Endothelial cell of umbilical vein (primary cell): ENCODE data around the gene PRPF19.

Source experiments
- GATA2 ChIP-seq: IDR thresholded peaks from 2 replicates; pipeline ENCODE4 v1.7.0; 2011; ENCODE audit warnings: low read depth, mild to moderate bottlenecking, moderate library complexity, mixed read lengths, low read length; ENCODE audit not compliant: insufficient read length, insufficient read depth
- JUN ChIP-seq: IDR thresholded peaks from 2 replicates; pipeline ENCODE4 v1.6.1; 2011; ENCODE audit warnings: borderline replicate concordance, low read depth; ENCODE audit not compliant: insufficient read length, insufficient read depth
- MYC ChIP-seq: IDR thresholded peaks from one replicate; pipeline ENCODE4 v1.6.1; 2011; ENCODE audit warnings: mild to moderate bottlenecking, low read depth, low read length
- POLR2A ChIP-seq: IDR thresholded peaks from 2 replicates; pipeline ENCODE4 v1.6.1; 2012; ENCODE audit warnings: low read depth, mild to moderate bottlenecking, control low read depth, low read length
- POLR2AphosphoS5 ChIP-seq: IDR thresholded peaks from 2 replicates; pipeline ENCODE4 v1.6.1; 2012; ENCODE audit warnings: low read depth, mild to moderate bottlenecking, control low read depth, low read length, moderate library complexity; ENCODE audit not compliant: insufficient read depth
- TF ChIP-seq, protein P1 (sequence below), 2 donors: IDR thresholded peaks; 1 replicate in 1 of 2; 2 replicates in 1 of 2; pipeline ENCODE4 v1.5.1; 2011; ENCODE audit warnings: low read length in 2 of 2, mild to moderate bottlenecking in 2 of 2, moderate library complexity in 2 of 2, control low read depth in 1 of 2, inconsistent platforms in 1 of 2, low read depth in 1 of 2; ENCODE audit not compliant: insufficient read depth in 1 of 2; ENCODE audit errors: extremely low read depth in 1 of 2

DNA sequence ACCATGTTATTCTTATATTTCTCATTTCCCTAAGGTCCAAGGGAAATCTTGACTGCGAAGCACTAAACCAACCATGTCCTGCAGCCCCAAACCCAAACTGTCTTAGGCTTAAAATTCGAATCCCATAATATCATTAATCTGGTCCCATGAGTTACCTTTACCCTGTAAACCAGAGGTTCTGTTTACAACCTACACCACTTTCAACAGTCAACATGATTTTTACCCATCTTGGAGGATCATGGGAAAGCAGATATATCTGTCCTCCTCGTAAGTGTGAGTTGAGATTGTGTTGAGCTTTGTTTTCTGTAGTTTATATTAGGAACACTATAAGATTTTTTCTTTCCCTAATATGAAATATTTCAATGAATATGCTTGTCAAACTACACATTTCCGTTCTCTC is 6.4 kb downstream of the PRPF19 start:
- no peak for TF ChIP-seq POLR2AphosphoS5
- TF ChIP-seq JUN = no peak
- TF ChIP-seq, protein P1, sequence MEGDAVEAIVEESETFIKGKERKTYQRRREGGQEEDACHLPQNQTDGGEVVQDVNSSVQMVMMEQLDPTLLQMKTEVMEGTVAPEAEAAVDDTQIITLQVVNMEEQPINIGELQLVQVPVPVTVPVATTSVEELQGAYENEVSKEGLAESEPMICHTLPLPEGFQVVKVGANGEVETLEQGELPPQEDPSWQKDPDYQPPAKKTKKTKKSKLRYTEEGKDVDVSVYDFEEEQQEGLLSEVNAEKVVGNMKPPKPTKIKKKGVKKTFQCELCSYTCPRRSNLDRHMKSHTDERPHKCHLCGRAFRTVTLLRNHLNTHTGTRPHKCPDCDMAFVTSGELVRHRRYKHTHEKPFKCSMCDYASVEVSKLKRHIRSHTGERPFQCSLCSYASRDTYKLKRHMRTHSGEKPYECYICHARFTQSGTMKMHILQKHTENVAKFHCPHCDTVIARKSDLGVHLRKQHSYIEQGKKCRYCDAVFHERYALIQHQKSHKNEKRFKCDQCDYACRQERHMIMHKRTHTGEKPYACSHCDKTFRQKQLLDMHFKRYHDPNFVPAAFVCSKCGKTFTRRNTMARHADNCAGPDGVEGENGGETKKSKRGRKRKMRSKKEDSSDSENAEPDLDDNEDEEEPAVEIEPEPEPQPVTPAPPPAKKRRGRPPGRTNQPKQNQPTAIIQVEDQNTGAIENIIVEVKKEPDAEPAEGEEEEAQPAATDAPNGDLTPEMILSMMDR (IDR thresholded peaks at IDR 0.05; ENCODE audit: extremely low read depth in 1 of 2, insufficient read depth in 1 of 2, low read depth in 1 of 2, low read length in 2 of 2) = no peak
- no peak for TF ChIP-seq POLR2A
- no peak for TF ChIP-seq MYC
- TF ChIP-seq GATA2 = no peak
